Esophagus muscularis mucosa (tissue), 4 donors: Measurements from ENCODE around the gene GAS7. TPM values are rescaled to one million over a fixed set of nuclear protein-coding genes. Genes with fewer than 3 reads are reported as not detected.
A peak's percentile ranks its signal among the peaks of the same experiment; 100 is the strongest.

Experiments
- DNase-seq: peaks from one replicate; pipeline ENCODE4 v3.0.0-alpha.2; 2017; ENCODE audit errors: extremely low spot score
- H3K27ac ChIP-seq, 4 donors: fragments of 200-600 bp; sonication (generic); replicated peaks in 1 of 4; 1 replicate in 3 of 4; 2 replicates in 1 of 4; pipeline ENCODE4 v1.5.1; 2016 to 2019; ENCODE audit warnings: mild to moderate bottlenecking in 1 of 4
- H3K27me3 ChIP-seq, 4 donors: fragments of 200-600 bp; sonication (generic); one replicate each; pipeline versions ENCODE4 v1.5.1 to v1.6.0; 2016 to 2019
- H3K36me3 ChIP-seq, 4 donors: fragments of 200-600 bp; sonication (generic); one replicate each; pipeline ENCODE4 v1.5.1; 2016 to 2019
- H3K4me1 ChIP-seq, 4 donors: fragments of 200-600 bp; sonication (generic); one replicate each; pipeline ENCODE4 v1.5.1; 2016 to 2019
- H3K4me3 ChIP-seq, 4 donors: fragments of 200-600 bp; sonication (generic); 1 replicate in 2 of 4; 2 replicates in 2 of 4; pipeline ENCODE4 v1.5.1; 2016 to 2019; ENCODE audit warnings: mild to moderate bottlenecking in 4 of 4, moderate library complexity in 1 of 4
- H3K9me3 ChIP-seq, 4 donors: fragments of 200-600 bp; sonication (generic); 1 replicate in 3 of 4; 2 replicates in 1 of 4; pipeline ENCODE4 v1.5.1; 2016 to 2019
- EP300 ChIP-seq: sonication (generic); formaldehyde crosslinking; IDR thresholded peaks from one replicate; pipeline ENCODE4 v1.6.1; 2017; ENCODE audit warnings: antibody characterized with exemption
- POLR2A ChIP-seq: fragments of 450-650 bp; IDR thresholded peaks from one replicate; pipeline ENCODE4 v1.6.1; 2017; ENCODE audit warnings: antibody characterized with exemption, moderate library complexity, mild to moderate bottlenecking, low read depth
- POLR2AphosphoS5 ChIP-seq, 2 donors: sonication (generic); formaldehyde crosslinking; IDR thresholded peaks; one replicate each; pipeline ENCODE4 v1.6.1; 2017; ENCODE audit warnings: antibody characterized with exemption in 2 of 2
- WGBS: methylation state at CpG from one replicate; pipeline ENCODE4 v1.1.5; 2018; 5-methylcytosine and 5-hydroxymethylcytosine counted together
- intact Hi-C: fragments of 100-400 bp; cut with DNase I; formaldehyde crosslinking; loops from one replicate; pipeline ENCODE4 v1.15.1; 2023
- total RNA-seq, 4 donors: library from RNA; depleted of rRNA; stranded (reverse); fragments of >200 nt; gene quantifications; one replicate each; pipeline versions ENCODE4 v1.1.0 to v1.2.1, GENCODE V29; 2016
- TF ChIP-seq, protein P1 (sequence below), 3 experiments: fragments of 200-600 bp in 2 of 3; fragments of 450-650 bp in 1 of 3; sonication (generic) in 2 of 3; IDR thresholded peaks; one replicate each; pipeline ENCODE4 v1.5.1; 2017 to 2019; ENCODE audit warnings: antibody characterized with exemption in 3 of 3, mild to moderate bottlenecking in 2 of 3, moderate library complexity in 1 of 3

GAS7 gene
- total RNA-seq, 4 donors from 2014 or later, result 77.3 to 124 (median 86.7) TPM

GRCh38 chr17:10126276-10126615 is 72.2 kb downstream of the GAS7 start:
- Histone ChIP-seq H3K27me3 (peaks cover 0 to 15% (median 0%) of the 10 kb centered on the region in 4 donors), H3K36me3 (no peaks in the 10 kb centered on the region), H3K4me3 (peak overlapping the region in 1 of 4 donors; percentile 27), H3K4me1 (peaks cover 34 to 68% (median 62%) of the 10 kb centered on the region in 4 donors), H3K27ac (peak overlapping the region; percentile 56 to 80 (median 76)), H3K9me3 (no peaks in the 10 kb centered on the region)
- WGBS, result 75% methylated on average over 18 of the region's 18 CpGs
- intact Hi-C loops, result no loop called here
- TF ChIP-seq POLR2AphosphoS5 (IDR thresholded peaks at IDR 0.05), result no peak
- DNase-seq, result no peak

GRCh38 chr17:10125531-10126275 is 72.7 kb downstream of the GAS7 start:
- H3K36me3 ChIP-seq, result no peaks in the 10 kb centered on the region
- no peak for DNase-seq
- peaks cover 0 to 18% (median 0%) of the 10 kb centered on the region in 4 donors for H3K27me3 ChIP-seq
- TF ChIP-seq, protein P1, sequence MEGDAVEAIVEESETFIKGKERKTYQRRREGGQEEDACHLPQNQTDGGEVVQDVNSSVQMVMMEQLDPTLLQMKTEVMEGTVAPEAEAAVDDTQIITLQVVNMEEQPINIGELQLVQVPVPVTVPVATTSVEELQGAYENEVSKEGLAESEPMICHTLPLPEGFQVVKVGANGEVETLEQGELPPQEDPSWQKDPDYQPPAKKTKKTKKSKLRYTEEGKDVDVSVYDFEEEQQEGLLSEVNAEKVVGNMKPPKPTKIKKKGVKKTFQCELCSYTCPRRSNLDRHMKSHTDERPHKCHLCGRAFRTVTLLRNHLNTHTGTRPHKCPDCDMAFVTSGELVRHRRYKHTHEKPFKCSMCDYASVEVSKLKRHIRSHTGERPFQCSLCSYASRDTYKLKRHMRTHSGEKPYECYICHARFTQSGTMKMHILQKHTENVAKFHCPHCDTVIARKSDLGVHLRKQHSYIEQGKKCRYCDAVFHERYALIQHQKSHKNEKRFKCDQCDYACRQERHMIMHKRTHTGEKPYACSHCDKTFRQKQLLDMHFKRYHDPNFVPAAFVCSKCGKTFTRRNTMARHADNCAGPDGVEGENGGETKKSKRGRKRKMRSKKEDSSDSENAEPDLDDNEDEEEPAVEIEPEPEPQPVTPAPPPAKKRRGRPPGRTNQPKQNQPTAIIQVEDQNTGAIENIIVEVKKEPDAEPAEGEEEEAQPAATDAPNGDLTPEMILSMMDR (IDR thresholded peaks at IDR 0.05), result no peak
- TF ChIP-seq POLR2AphosphoS5 (IDR thresholded peaks at IDR 0.05) (no peak), POLR2A (no peak), EP300 (no peak)
- WGBS, result 51% methylated on average over 11 of the region's 11 CpGs
- H3K4me3 ChIP-seq, result peak overlapping the region in 1 of 4 donors; percentile 27
- intact Hi-C loops, result no loop called here
- H3K27ac ChIP-seq, result peak overlapping the region; percentile 56 to 80 (median 76)
- H3K4me1 ChIP-seq, result peaks cover 39 to 73% (median 67%) of the 10 kb centered on the region in 4 donors
- H3K9me3 ChIP-seq, result no peaks in the 10 kb centered on the region

GRCh38 chr17:10123093-10123492 is 75.3 kb downstream of the GAS7 start:
- intact Hi-C loops, result no loop called here
- peaks cover 0 to 21% (median 0%) of the 10 kb centered on the region in 4 donors for H3K27me3 ChIP-seq
- no peaks in the 10 kb centered on the region for H3K36me3 ChIP-seq
- 86% methylated on average over 1 of the region's 2 CpGs for WGBS
- TF ChIP-seq POLR2A (no peak), EP300 (no peak), POLR2AphosphoS5 (IDR thresholded peaks at IDR 0.05) (no peak)
- TF ChIP-seq, protein P1 (IDR thresholded peaks at IDR 0.05), result no peak
- H3K9me3 ChIP-seq, result no peaks in the 10 kb centered on the region
- peaks cover 58 to 87% (median 85%) of the 10 kb centered on the region in 4 donors for H3K4me1 ChIP-seq
- no peak for DNase-seq
- H3K4me3 ChIP-seq, result no peak overlapping the region
- peak overlapping the region; percentile 40 to 63 (median 48) for H3K27ac ChIP-seq

DNA sequence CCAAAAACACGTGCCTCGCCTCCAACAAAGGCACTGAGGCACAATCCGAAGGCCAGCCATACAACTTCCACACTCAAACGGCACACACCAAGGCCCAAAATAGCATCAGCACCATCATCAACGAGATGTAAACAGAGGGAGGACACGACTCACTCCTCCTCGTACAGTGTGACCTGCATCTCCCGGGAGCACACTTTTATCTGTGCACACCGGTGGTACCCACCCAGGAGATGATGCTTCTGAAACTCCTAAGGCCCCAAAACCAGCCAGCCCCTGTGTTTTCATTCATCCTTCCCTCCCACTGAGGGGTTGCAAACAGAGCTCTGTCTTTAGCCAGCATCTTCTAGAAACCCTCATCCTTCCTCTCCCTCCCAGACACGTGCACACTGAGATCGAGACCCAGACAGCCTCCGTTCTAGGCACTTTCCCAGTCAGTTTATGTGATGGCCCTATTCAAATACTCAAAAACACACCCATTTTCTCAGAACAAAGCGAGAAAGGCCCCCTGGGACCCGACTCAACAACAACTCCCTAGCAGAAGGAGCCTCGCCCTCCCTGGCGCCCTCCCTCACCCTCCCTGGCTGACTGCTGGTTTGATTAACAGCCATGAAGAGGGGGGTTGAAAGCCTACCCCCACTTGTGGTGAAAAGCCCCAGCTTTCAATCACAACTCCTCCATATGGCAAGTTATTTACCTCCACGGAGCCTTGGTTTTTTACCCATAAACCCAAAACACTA is 76.3 kb downstream of the GAS7 start:
- H3K4me3 ChIP-seq, result no peak overlapping the region
- peaks cover 52 to 86% (median 84%) of the 10 kb centered on the region in 4 donors for H3K4me1 ChIP-seq
- no peak for DNase-seq
- H3K9me3 ChIP-seq, result no peaks in the 10 kb centered on the region
- H3K36me3 ChIP-seq, result no peaks in the 10 kb centered on the region
- intact Hi-C loops, result no loop called here
- no peak for TF ChIP-seq POLR2AphosphoS5 (IDR thresholded peaks at IDR 0.05)
- TF ChIP-seq POLR2A, result no peak
- TF ChIP-seq, protein P1 (IDR thresholded peaks at IDR 0.05), result no peak
- TF ChIP-seq EP300, result no peak
- WGBS, result 61% methylated on average over 14 of the region's 17 CpGs
- H3K27ac ChIP-seq, result peak overlapping the region; percentile 11 to 41 (median 34)
- peaks cover 0 to 21% (median 0%) of the 10 kb centered on the region in 4 donors for H3K27me3 ChIP-seq

- H3K27me3 ChIP-seq, result peaks cover 0 to 21% (median 0%) of the 10 kb centered on the region in 4 donors
- no peak for DNase-seq
Observed at GRCh38 chr17:10120749-10121148, 77.7 kb downstream of the GAS7 start.

More at GRCh38 chr17:10120749-10121148, 77.7 kb downstream of the GAS7 start:
- peak overlapping the region in 3 of 4 donors; percentile 26 to 62 (median 40) for H3K27ac ChIP-seq
- TF ChIP-seq POLR2AphosphoS5 (IDR thresholded peaks at IDR 0.05) (no peak), EP300 (no peak), POLR2A (no peak)
- TF ChIP-seq, protein P1 (IDR thresholded peaks at IDR 0.05), result no peak
- 44% methylated on average over 12 of the region's 12 CpGs for WGBS
- no peaks in the 10 kb centered on the region for H3K36me3 ChIP-seq
- H3K4me3 ChIP-seq, result no peak overlapping the region
- intact Hi-C loops, result no loop called here
- H3K4me1 ChIP-seq, result peaks cover 62 to 85% (median 79%) of the 10 kb centered on the region in 4 donors
- H3K9me3 ChIP-seq, result no peaks in the 10 kb centered on the region
